H1 (cell line): Measurements from ENCODE around the gene GLCE. TPM values are rescaled to one million over a fixed set of nuclear protein-coding genes. Genes with fewer than 3 reads are reported as not detected.

Source experiments
- BACH1 ChIP-seq: IDR thresholded peaks from 2 replicates; pipeline ENCODE4 v1.6.1; 2012; ENCODE audit warnings: low read length, improper control_type of control experiment
- CBX8 ChIP-seq: fragments of 300-800, 300-1000 bp; sonication (generic); IDR thresholded peaks from 2 replicates; pipeline ENCODE4 v1.7.1; 2016; ENCODE audit warnings: low read depth, low read length, borderline replicate concordance
- CEBPB ChIP-seq: IDR thresholded peaks from 2 replicates; pipeline ENCODE4 v1.6.1; 2012; ENCODE audit warnings: low read depth, low read length
- CTBP2 ChIP-seq: IDR thresholded peaks from 2 replicates; pipeline ENCODE4 v1.7.0; 2011; ENCODE audit warnings: borderline replicate concordance, mild to moderate bottlenecking, moderate library complexity, mixed read lengths, low read length; ENCODE audit not compliant: insufficient read depth, insufficient read length
- GTF2F1 ChIP-seq: IDR thresholded peaks from 2 replicates; pipeline ENCODE4 v1.6.1; 2012; ENCODE audit warnings: low read depth, low read length, improper control_type of control experiment, borderline replicate concordance
- JUND ChIP-seq: IDR thresholded peaks from 2 replicates; pipeline ENCODE4 v1.6.1; 2011; ENCODE audit warnings: mild to moderate bottlenecking, improper control_type of control experiment, low read length
- KDM1A ChIP-seq: fragments of 200-600, 300-600 bp; sonication (generic); IDR thresholded peaks from 2 replicates; pipeline ENCODE4 v1.7.1; 2016; ENCODE audit warnings: mild to moderate bottlenecking, low read length, borderline replicate concordance
- KDM4A ChIP-seq: IDR thresholded peaks from one replicate; pipeline ENCODE4 v1.7.1; 2012; ENCODE audit warnings: low read depth, mild to moderate bottlenecking, moderate library complexity, low read length, inconsistent platforms; ENCODE audit not compliant: severe bottlenecking
- POLR2A ChIP-seq, 2 experiments: IDR thresholded peaks; 1 replicate in 1 of 2; 2 replicates in 1 of 2; pipeline ENCODE4 v1.6.1; 2011; ENCODE audit warnings: low read depth in 2 of 2, low read length in 2 of 2, mild to moderate bottlenecking in 2 of 2; ENCODE audit errors: control extremely low read depth in 1 of 2
- RAD21 ChIP-seq, 2 experiments: IDR thresholded peaks in 1 of 2; conservative IDR thresholded peaks in 1 of 2; 2 replicates each; pipeline ENCODE4 v1.6.1; 2011; ENCODE audit warnings: low read depth in 2 of 2, low read length in 2 of 2, improper control_type of control experiment in 1 of 2, inconsistent platforms in 1 of 2, mild to moderate bottlenecking in 1 of 2, moderate library complexity in 1 of 2
- RBBP5 ChIP-seq: IDR thresholded peaks from 2 replicates; pipeline ENCODE4 v1.7.1; 2012; ENCODE audit warnings: low read depth, mild to moderate bottlenecking, inconsistent platforms, low read length, moderate library complexity, borderline replicate concordance
- RFX5 ChIP-seq: IDR thresholded peaks from 2 replicates; pipeline ENCODE4 v1.6.1; 2011; ENCODE audit warnings: low read depth, low read length, improper control_type of control experiment, borderline replicate concordance
- RNF2 ChIP-seq: fragments of 200-900, 300-1000 bp; sonication (generic); IDR thresholded peaks from 2 replicates; pipeline ENCODE4 v1.7.1; 2016; ENCODE audit warnings: borderline replicate concordance, low read depth, mild to moderate bottlenecking, antibody characterized with exemption, low read length; ENCODE audit not compliant: poor library complexity, severe bottlenecking; ENCODE audit errors: missing control alignments
- SIRT6 ChIP-seq: IDR thresholded peaks from one replicate; pipeline ENCODE4 v1.7.1; 2012; ENCODE audit warnings: low read length, inconsistent platforms
- SIX5 ChIP-seq: IDR thresholded peaks from 2 replicates; pipeline ENCODE4 v1.6.1; 2011; ENCODE audit warnings: mild to moderate bottlenecking, low read depth, low read length
- SP1 ChIP-seq: IDR thresholded peaks from 2 replicates; pipeline ENCODE4 v1.6.1; 2011; ENCODE audit warnings: low read depth, low read length
- SP2 ChIP-seq: IDR thresholded peaks from 2 replicates; pipeline ENCODE4 v1.6.1; 2012; ENCODE audit warnings: mild to moderate bottlenecking, low read length, inconsistent platforms
- SUZ12 ChIP-seq: fragments of 200-600 bp; sonication (generic); IDR thresholded peaks from 2 replicates; pipeline ENCODE4 v1.6.1; 2012; ENCODE audit warnings: mild to moderate bottlenecking, inconsistent platforms, low read length, moderate library complexity, mixed read lengths
- TAF7 ChIP-seq: optimal IDR thresholded peaks from 2 replicates; pipeline ENCODE3; 2011; ENCODE audit warnings: low read depth, mild to moderate bottlenecking, inconsistent platforms, low read length, moderate library complexity, borderline replicate concordance
- polyA plus RNA-seq, 7 experiments: library from polyadenylated mRNA; depleted of rRNA in 3 of 7; stranded (reverse) in 5 of 7; unstranded in 2 of 7; fragments of >200 nt in 5 of 7; fragments of 200-250 nt in 2 of 7; gene quantifications; 1 replicate in 5 of 7; 2 replicates in 1 of 7; 4 replicates in 1 of 7; pipeline versions ENCODE4 v1.2.1 to v1.2.3, GENCODE V29; 2011 to 2013; ENCODE audit warnings: missing spikeins in 2 of 7, mixed read lengths in 2 of 7
- total RNA-seq: library from RNA; stranded (reverse); fragmentation: NEBNext Ultra II Directional; extraction: Animal tissue kit (Norgen Biotek cat#: 25700); gene quantifications from 2 replicates; pipeline ENCODE4 v1.2.1, GENCODE V29; 2021
- TF ChIP-seq, protein P1 (sequence below): IDR thresholded peaks from 2 replicates; pipeline ENCODE4 v1.6.1; 2011; ENCODE audit warnings: low read depth, mild to moderate bottlenecking, low read length; ENCODE audit not compliant: insufficient read depth
- TF ChIP-seq, protein P2 (sequence below), 3 experiments: IDR thresholded peaks; 1 replicate in 2 of 3; 2 replicates in 1 of 3; pipeline versions ENCODE4 v1.5.1 to v1.6.1; 2011; ENCODE audit warnings: low read length in 3 of 3, mild to moderate bottlenecking in 3 of 3, inconsistent platforms in 2 of 3, low read depth in 1 of 3, moderate library complexity in 1 of 3; ENCODE audit not compliant: insufficient read depth in 1 of 3; ENCODE audit errors: control extremely low read depth in 1 of 3

GLCE gene
- total and polyA plus RNA-seq, 2 of the 8 experiments (the other 6 are each of a cell fraction or from before 2014, with no cell fraction given) = 17.1 to 22.7 TPM

DNA sequence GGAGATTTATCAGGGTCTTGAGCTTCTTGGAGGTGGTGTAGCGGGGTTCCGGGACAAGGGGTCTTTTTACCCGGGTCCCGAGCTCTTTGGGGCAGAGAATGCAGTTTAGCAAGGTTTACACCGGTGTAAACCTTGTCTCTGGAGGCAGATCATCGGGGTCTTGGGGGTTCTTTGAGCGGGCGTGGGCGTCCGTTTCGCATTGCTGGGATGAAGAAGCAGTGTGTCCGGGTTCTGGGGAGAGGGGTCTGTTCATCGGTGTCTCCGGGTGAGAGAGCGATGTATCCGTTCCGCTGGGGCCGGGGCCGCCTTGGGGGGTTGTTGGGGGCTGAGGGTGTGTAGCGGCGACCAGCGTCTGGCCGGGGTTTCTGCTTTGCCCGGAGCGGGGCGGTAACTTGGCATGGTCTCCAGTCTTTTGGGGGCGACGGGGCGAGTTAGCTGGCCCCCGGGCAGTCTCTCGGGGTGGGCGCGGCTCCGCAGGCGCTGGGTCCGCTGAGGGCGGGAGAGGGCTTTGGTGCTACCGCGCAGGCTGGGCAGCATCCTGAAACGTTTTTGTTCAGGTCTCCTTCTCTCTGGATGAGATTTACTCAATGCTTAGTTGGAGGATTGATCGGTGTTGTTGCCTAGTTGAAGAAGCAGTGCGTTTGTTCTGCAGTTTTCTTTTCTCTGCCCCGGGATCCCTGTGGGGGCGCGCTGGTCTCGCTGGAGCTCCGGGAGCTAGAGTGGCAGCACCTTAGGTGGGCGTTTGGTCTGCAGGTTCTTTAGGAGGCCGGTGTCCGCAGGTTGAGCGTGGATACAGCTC, 843 bp downstream of the GLCE start (continued):
- TF ChIP-seq, protein P1, sequence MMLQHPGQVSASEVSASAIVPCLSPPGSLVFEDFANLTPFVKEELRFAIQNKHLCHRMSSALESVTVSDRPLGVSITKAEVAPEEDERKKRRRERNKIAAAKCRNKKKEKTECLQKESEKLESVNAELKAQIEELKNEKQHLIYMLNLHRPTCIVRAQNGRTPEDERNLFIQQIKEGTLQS = no peak
- TF ChIP-seq TAF7 = no peak
- no peak for TF ChIP-seq CTBP2
- TF ChIP-seq POLR2A (IDR thresholded peaks at IDR 0.05; ENCODE audit: control extremely low read depth in 1 of 2, low read depth in 2 of 2, low read length in 2 of 2) = no peak
- no peak for TF ChIP-seq SIRT6
- TF ChIP-seq SIX5 = no peak
- TF ChIP-seq KDM1A = no peak
- peak; percentile 32 to 35; a peak in 3 of 4 replicates for TF ChIP-seq RAD21 (IDR thresholded peaks at IDR 0.05 in 1 of 2, conservative IDR thresholded peaks at IDR 0.05 in 1 of 2; ENCODE audit: low read depth in 2 of 2, low read length in 2 of 2)
- TF ChIP-seq, protein P2, sequence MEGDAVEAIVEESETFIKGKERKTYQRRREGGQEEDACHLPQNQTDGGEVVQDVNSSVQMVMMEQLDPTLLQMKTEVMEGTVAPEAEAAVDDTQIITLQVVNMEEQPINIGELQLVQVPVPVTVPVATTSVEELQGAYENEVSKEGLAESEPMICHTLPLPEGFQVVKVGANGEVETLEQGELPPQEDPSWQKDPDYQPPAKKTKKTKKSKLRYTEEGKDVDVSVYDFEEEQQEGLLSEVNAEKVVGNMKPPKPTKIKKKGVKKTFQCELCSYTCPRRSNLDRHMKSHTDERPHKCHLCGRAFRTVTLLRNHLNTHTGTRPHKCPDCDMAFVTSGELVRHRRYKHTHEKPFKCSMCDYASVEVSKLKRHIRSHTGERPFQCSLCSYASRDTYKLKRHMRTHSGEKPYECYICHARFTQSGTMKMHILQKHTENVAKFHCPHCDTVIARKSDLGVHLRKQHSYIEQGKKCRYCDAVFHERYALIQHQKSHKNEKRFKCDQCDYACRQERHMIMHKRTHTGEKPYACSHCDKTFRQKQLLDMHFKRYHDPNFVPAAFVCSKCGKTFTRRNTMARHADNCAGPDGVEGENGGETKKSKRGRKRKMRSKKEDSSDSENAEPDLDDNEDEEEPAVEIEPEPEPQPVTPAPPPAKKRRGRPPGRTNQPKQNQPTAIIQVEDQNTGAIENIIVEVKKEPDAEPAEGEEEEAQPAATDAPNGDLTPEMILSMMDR (IDR thresholded peaks at IDR 0.05; ENCODE audit: control extremely low read depth in 1 of 3, insufficient read depth in 1 of 3, low read depth in 1 of 3, low read length in 3 of 3) = peak in 1 of 3 experiments; percentile 4; a peak in 2 of 4 replicates
- TF ChIP-seq JUND = no peak
- no peak for TF ChIP-seq SP2
- TF ChIP-seq SP1 = no peak
- no peak for TF ChIP-seq CEBPB
- no peak for TF ChIP-seq RBBP5
- peak; percentile 48; the same call in 1 of the 2 replicates for TF ChIP-seq SUZ12
- TF ChIP-seq GTF2F1 = no peak
- no peak for TF ChIP-seq CBX8
- TF ChIP-seq RNF2 = no peak
- no peak for TF ChIP-seq RFX5
- TF ChIP-seq BACH1 = no peak
- TF ChIP-seq KDM4A = peak; percentile 1
